ENCODE measurements around the gene RGS14.

Gene RGS14

DNA sequence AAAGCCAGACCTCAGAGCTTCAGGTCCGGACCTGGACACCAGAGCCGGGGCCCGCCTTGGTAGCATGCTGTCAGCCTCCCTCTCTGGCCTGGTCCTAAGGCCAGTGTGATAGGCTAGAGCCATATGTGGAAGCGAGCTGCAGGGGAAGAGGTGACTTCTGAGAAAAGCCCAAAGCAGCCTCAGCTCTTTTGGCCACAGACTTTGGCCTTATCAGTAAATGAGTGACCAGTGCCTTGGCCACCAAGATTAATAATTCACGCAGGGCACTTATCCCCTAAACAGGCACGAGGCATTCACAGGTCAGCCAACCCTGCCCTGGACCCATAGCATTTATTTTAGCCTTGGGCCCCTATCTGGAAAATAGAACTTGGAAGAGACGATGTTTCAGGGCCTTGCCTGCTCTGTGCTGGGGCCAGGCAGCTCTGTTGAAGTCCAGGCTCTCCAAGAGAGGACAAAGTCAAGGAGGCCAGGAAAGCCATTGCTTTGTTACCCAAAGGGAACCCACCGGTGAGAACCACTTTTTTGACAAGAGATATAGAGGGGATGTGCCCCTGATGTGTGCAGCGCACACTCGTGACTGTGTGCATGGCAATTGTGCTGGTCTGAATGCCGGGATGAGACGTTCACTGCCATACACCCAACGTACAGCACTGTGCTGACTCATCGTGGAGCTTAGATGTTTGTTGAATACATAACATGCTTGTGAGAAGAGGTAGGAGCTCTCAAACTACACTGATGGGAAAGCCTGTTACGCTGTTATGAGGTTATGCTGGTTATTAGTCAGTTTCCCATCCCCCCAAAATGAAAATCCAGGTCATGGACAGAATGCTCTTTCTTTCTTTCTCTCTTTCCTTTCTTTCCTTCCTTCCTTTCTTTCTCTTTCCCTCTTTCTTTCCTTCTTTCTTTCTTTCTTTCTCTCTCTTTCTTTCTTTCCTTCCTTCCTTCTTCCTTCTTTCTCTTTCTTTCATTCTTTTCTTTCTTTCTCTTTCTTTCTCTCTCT is 21.5 kb downstream of the RGS14 start:
- DNase-seq (ENCODE audit: low read depth in 2 of 2): no peak

DNA sequence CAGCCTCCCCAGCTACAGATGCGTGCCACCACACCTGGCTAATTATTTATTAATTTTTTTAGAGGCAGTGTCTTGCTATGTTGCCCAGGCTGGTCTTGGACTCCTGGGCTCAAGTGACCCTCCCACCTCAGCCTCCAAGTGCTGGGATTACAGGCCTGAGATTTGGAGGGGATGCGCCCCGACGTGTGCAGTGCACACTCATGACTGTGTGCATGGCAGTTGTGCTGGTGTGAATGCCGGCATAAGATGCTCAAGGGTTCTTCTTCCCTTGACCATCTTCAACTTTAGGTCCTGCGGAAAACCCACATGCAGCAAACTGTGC is 23.0 kb downstream of the RGS14 start:
- DNase-seq (ENCODE audit: low read depth in 2 of 2): no peak

DNA sequence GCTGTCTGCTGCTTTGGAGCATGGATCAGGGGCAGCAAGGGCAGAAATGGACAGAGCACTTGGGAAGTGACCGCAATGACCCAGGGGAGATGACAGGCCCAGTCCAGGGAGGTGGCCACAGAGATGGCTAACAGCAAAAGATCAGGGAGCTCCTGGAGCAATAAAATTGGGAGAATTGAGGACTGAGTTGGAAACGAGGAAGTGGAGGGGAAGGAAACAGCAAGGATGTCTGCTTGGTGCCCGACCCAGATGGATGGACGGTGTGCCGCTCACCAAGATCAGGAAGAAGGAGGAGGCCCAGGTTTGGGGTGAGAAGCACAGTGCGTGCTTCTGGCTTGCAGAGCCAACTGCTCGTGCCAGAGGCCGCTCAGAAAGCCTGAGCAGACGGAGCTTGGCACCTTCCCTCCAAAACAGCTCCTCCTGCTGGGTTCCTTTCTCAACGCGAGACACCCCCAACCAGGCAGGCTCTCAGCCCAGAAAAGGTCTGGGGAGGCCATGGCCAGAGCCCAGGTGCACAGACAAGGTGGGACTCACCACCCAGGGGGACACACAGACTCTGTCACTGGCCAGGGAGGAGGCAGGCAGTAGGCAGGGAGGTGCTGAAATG is 24.8 kb downstream of the RGS14 start:
- no peak for DNase-seq (ENCODE audit: low read depth in 2 of 2)

DNA sequence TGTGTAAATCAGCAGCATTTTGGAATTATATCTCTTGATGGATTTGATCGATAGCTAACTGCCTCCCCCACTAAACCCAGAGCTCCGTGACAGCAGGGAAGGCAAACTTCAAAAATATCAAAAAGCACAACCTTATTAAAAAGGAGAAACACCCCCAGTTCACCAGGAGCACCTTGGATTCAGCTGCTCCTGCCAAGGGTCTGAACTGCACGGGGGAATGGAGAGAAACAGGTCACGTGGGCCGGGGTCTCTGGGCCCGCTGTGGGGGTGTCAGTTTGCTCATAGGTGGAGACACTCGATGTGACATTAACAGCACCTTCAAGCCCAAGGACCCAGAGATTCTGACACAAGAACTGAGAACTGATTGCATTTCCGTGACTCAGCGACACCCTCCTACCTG is 25.5 kb downstream of the RGS14 start:
- no peak for DNase-seq (ENCODE audit: low read depth in 2 of 2)

DNA sequence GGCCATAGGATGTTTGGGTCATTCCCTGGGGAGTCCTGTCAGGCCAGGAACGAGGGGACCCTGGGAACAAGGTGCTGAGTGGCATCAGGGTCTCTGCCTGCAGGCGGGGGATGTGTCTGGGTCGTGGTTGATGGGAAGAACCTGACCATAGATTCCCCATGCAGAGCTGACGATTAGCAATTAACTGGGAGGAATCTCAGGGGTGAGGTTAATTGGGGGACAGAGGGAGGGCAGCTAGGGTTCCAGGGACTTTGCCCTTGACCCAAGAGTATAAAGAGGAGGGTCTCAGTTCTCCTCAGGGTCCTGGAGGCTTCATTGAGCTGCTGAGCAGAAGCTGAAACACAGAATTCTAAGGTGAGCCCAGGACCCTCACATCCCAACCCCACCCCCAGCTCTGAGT is 26.4 kb downstream of the RGS14 start, which contains the start of gene SLC34A1:
TSS of gene SLC34A1 (plus strand) at position 301 of the 400 bp plus-strand sequence. CDS start 1,308 bp downstream, outside the sequence.
- DNase-seq (ENCODE audit: low read depth in 2 of 2): no peak

DNA sequence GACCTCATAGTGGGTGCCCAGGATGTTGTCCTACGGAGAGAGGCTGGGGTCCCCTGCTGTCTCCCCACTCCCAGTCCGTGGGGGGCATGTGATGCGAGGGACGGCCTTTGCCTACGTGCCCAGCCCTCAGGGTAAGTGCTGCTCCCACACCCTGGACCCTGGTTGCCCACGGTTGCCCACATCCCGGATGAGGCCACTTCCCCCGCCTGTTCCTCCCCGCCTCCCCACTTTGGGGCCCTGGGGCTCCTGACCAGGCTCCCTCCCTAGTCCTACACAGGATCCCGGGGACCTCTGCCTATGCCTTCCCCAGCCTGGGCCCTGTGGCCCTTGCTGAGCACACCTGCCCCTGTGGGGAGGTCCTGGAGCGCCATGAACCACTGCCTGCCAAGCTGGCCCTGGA is 28.0 kb downstream of the RGS14 start:
- no peak for DNase-seq (ENCODE audit: low read depth in 2 of 2)

DNA sequence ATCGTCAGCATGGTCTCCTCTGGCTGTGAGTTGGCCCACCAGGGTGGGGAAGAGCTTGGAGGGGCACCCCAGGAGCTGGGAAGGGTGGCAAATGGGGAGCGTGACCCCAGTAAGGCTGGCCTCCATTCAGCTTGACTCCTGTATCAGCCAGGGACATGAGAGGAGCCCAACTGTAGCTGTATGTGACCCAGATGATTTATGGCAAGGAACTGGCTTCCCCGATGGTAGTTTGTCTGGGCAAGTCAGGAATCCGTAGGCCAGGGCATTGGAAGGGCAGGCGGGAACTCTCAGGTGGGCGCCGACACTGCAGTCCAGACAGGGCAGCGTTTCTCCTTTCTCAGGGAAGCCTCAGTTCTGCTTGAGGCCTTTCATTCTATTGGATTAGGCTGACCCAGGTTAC is 28.8 kb downstream of the RGS14 start:
- no peak for DNase-seq (ENCODE audit: low read depth in 2 of 2)

DNA sequence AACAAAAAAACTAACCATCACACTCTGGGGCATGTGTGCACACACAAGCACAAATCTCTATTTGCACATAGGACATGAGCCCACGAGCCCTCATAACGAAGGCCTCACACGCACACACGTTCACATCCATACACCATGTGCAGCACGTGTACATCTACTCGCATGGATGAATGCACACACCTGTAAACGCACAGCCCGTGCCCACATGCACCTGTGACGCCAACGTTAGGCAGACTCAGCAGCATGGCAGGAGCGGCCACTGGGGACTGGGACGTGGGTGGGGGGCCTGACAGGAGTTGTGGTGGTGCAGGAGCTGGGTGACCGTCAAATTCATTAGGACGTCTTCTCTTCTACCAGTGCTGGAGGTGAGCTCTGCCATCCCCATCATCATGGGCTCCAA is 29.7 kb downstream of the RGS14 start:
- no peak for DNase-seq (ENCODE audit: low read depth in 2 of 2)

DNA sequence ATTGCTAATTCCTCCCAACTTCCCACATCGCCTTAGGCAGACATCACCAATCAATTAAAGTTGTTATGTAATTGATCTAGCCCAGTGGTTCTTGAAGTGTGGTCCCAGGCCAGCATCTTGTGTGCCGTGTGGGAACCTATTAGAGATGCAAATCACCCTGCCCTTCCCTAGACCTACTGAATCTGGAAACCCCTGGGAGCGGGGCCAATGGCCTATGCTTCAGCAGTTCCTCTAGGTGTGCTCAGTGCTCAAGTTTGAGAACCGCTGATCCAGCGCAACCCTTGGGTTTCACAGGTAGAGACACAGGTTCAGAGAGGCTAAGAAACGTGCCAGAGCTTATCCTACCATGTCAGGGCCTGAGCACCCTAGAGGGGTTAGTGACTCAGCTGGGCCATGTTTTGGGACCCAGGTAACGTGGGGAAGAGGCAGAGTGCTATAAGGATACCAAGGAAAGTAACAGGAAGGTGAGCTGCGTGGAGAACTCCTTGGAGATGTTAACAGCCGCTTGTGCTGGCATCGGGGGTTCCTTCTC is 30.9 kb downstream of the RGS14 start:
- no peak for DNase-seq (ENCODE audit: low read depth in 2 of 2)

DNA sequence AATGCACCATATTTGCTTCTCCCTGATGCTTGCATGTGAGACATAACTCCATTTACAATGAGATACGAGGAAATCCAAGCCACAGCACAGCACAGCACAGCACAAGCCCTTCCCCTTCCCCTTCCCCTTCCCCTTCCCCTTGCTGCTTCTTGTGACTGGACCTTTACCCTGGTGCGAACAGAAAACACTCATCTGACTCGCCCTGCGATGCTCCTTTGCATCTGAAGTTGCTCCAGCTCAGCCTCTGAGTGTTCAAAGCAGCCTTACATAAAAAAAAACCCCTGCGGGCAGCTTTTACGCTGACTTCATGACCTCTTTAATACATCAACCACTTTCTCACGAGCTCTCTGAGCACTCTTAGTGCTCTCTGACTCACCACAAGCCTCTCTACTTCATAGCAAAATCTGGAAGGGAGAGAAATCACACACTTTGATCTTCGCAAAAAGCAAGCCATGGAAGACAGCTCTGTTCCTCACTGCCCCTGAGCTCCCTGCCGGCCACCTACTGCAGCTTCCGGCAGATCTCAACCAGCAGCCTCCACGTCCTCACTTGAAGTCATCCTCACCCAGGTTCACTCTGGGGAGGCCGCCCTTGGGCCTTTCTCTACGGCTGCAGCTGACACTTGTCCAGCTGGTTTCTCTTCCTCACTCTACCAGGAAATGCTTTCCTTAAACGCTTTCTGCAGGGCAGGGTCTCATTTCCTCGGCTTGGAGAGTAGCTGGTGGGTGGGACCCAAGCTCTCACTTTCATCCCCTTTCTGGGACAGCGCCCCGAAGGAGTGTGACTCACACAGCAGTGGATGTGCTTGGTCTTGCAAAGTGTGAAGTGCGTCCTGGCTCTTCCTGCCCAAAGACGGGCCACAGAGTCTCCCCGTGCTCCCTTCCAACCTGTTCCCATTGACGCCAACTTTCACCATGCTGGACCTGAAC is 31.8 kb downstream of the RGS14 start:
- peak in 1 of 2 donors; percentile 24 for DNase-seq (ENCODE audit: low read depth in 2 of 2)

DNA sequence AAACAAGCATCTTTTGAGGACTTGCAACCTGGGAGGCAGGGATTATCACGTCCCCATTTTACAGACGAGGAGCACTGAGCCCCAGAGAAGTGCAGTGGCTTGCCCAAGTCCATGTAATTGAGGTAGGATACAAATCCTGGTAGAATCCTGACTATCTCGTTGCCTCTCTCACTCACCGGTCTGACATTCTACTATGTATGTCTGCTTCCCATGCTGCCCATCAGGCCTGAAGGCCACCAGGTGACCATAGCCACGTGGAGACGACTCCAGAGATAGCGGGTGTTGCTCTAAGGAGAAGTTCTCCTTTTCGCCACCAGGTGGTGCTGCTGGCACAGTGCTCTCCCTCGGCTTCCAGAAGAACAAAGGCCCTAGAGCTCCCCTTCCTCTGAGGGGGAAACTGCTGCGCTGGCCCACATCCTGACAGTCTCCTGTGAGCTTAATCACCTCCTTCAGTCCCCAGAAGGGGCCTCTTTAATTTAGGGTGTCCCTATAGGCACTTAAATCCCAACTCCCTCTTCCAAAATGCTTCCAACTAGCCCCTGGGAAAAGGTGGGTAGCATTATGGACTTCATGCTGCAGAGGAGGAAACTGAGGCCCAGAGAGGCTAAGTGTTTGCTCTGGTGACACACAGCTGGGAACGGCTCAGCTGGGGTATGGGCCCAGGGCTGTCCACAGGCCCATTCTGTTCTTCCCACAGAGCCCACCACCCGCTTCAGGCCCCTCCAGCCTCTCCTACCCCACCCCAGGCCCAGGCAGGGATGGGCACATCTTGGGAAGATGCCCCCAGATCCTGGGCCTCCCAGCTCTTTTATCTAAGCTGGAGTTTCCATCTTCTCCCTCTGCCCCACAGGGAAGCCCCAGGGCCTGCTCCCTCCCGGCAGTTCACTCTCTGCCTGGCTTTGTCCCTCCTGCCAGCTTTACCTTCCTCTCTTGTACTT is 32.9 kb downstream of the RGS14 start:
- DNase-seq (ENCODE audit: low read depth in 2 of 2): peak; percentile 69 to 77

DNA sequence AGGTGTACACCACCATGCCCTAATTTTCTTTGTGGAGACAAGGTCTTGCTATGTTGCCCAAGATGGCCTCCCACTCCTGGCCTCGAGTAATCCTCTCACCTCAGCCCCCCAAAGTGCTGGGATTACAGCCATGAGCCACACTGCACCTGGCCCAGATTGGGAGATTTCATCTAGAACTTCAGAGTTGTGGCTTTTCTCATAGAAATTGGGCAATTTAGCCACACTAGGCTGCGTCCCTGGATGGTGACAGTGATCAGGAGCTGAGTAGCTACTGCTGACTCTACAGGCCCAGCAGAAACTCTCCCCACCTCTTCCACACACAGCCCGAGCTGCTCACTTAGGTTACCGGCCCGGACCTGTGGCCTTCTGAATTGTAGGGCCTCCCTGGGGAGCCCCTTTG is 35.0 kb downstream of the RGS14 start:
- no peak for DNase-seq (ENCODE audit: low read depth in 2 of 2)

DNA sequence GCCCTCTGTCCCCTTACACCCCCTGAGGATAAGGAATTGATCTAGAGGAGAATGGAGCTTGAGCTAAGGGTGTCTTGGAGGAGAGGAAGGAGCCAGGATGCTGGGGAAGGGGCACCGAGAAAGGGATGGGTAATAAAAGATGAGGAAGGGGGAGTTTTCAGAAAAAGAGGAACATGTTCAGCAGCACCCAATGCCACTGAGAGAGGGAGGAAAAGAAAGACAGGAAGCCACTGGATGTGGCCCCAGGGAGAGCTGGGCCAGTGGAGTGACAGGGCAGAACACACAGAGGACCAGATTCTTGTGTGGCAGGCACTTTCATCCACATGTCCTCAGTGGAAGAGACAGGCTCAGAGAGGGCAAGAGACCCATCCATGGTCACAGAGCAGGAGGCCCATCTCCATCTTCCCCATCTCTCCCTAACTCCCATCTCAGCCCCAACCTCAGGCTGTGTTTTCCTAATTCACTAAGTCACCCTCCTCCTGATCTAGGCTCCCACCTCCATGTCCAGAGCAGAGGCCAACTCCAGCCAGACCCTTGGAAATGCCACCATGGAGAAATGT is 35.6 kb downstream of the RGS14 start:
- no peak for DNase-seq (ENCODE audit: low read depth in 2 of 2)

DNA sequence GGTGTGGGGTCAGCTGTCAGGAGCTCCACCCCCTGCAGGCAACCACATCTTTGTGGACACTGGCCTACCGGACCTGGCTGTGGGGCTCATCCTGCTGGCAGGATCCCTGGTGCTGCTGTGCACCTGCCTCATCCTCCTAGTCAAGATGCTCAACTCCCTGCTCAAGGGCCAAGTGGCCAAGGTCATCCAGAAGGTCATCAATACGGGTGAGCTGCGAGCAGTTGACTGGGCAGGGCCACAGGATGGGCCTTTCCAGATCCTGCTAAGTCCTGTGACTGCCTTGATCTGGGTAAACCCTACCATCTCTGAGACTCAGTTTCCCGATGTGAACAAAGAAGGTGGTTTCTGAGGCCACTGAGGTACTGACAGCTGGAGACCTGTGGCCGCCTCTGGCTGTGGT is 36.3 kb downstream of the RGS14 start:
- no peak for DNase-seq (ENCODE audit: low read depth in 2 of 2)

DNA sequence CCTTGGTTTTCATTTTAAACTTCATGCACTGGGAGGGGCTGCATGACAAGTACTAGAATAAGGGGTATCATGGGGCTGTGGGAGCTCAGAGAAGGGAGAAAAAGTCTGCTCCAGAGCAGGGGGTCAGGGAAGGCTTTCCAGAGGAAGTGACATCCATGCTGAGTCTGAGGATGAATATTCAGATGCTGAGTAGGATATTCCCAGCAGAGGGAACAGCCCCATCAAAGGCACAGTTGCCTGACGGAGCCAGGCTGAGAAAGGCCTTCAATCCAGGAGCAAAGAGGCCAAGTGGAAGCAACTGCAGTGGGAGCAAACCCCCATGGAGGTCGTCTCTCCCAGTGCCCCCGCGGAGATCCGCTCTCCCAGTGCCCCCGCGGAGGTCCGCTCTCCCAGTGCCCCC is 38.4 kb downstream of the RGS14 start:
- DNase-seq (ENCODE audit: low read depth in 2 of 2): no peak

DNA sequence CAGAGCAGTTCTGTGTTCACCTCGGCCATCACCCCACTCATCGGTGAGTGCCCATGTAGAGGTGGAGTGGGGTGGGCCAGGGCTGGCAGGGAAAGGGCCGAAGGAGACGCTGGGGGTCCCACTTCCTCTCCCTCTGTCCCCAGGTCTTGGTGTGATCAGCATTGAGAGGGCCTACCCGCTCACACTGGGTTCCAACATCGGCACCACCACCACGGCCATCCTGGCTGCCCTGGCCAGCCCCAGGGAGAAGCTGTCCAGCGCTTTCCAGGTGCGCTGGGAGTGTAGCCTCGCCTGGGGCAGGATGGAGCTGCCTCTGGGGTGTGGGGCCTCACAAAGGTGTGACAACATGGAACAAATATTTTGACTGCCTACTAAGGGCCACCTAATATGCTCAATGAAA is 39.1 kb downstream of the RGS14 start:
- no peak for DNase-seq (ENCODE audit: low read depth in 2 of 2)

DNA sequence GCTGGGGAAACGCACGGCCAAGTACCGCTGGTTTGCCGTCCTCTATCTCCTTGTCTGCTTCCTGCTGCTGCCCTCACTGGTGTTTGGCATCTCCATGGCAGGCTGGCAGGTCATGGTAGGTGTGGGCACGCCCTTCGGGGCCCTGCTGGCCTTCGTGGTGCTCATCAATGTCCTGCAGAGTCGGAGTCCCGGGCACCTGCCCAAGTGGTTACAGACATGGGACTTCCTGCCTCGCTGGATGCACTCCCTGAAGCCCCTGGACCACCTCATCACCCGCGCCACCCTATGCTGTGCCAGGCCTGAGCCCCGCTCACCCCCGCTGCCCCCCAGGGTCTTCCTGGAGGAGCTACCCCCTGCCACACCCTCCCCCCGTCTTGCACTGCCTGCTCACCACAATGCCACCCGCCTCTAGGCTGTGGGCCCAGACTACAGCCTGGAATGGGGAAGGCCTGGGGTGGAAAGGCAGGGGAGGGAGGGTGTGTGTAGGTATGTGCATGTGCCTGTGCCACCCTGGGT is 40.2 kb downstream of the RGS14 start:
- no peak for DNase-seq (ENCODE audit: low read depth in 2 of 2)

DNA sequence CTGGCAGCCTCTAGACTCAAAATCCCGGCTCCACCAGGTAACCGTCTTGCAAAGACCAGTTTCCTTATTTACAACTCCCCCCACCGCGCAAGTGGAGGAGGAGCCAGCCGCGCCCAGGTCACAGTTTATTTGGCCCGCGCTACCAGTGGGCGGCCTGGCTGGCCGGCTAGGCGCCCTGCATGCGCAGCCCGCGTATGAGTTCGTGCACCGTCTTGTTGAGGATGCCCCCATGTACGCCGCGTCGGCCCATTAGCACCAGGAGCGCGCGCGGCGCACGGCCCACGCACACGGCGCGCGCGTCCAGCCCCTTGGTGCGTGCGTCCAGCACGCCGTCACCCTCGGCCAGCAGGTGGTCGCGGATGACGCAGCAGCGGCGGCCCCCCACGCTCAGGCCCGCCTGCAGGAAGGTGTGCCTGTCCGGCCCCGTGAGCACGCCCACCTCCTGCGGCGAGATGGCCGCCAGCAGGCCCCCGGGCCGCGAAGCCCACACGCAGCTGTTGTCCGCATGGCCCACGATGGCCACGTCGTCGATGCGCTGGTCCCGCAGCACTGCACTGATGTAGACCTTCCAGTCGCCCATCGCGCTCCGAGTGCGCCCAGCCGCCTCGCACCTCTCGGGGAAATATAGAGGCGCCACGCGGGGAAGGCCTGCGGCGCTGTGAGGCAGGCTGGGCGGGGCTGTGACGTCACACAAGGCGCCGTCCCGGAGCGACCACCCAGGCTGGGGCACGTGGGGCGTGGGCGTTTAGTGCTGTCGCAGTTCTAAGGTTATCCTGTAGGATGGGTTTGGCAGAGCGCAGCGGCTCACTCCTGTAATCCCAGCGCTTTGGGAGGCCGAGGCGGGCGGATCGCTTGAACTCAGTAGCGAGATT is 42.5 kb downstream of the RGS14 start, which contains the start of gene PFN3:
TSS of gene PFN3 (minus strand) at position 665 of the 872 bp plus-strand sequence. CDS start at position 580, 85 bp downstream.
- no peak for DNase-seq (ENCODE audit: low read depth in 2 of 2)

Measured in activated CD8-positive, alpha-beta memory T cell treated with anti-CD3 and anti-CD28 coated beads for 4 hours (primary cell).